HEK293 (cell line): ENCODE results near the gene FGF19.

Experiments used
- ZBTB21 ChIP-seq: fragments of 450-650 bp; formaldehyde crosslinking; IDR thresholded peaks from 2 replicates; pipeline ENCODE4 v1.5.1; 2017; ENCODE audit warnings: missing biosample characterization, missing genetic modification characterization
- ZNF629 ChIP-seq: fragments of 450-650 bp; formaldehyde crosslinking; IDR thresholded peaks from 2 replicates; pipeline ENCODE4 v1.5.1; 2017; ENCODE audit warnings: missing biosample characterization, missing genetic modification characterization
- ZNF777 ChIP-seq: fragments of 450-650 bp; formaldehyde crosslinking; IDR thresholded peaks from 2 replicates; pipeline ENCODE4 v1.5.1; 2017; ENCODE audit warnings: missing biosample characterization, missing genetic modification characterization, borderline replicate concordance

GRCh38 chr11:69669486-69669885 lies 34.3 kb downstream of the FGF19 start:
- TF ChIP-seq ZNF629 (tag by site-specific recombination) (no peak), ZBTB21 (tag by site-specific recombination) (no peak), ZNF777 (tag by site-specific recombination) (no peak)
